Keratinocyte (primary cell): ENCODE data around the gene SLF1.

Source experiments
- EZH2 ChIP-seq: IDR thresholded peaks from one replicate; pipeline ENCODE4 v1.6.1; 2012; ENCODE audit warnings: inconsistent platforms, mild to moderate bottlenecking, low read length, moderate library complexity
- TF ChIP-seq, protein P1 (sequence below), 3 experiments: IDR thresholded peaks in 1 of 3; conservative IDR thresholded peaks in 1 of 3; optimal IDR thresholded peaks in 1 of 3; 2 replicates in 2 of 3; 3 replicates in 1 of 3; pipeline versions ENCODE3 to v1.5.1; 2011; ENCODE audit warnings: low read length in 3 of 3, mild to moderate bottlenecking in 3 of 3, moderate library complexity in 2 of 3, control low read depth in 1 of 3, inconsistent platforms in 1 of 3; ENCODE audit not compliant: insufficient read depth in 2 of 3; ENCODE audit errors: extremely low read depth in 1 of 3

DNA sequence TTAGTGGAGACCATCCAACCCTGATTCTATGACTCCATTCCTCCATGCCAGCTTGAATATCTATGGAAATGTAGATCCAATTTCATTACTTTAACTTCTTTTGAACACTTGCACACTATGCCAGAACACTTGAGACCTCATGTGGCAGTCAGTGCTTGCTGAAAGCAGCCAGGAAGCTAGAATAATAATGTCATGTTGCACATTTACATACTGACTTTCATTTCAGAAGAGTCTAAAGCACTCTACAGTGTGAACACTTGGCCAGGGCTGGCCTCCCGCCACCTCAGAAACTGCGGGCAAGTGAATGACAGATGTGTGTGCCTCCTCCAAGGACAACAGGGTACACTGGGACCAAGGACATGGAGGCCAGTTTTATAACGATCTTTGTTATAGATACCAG lies 97.3 kb downstream of the SLF1 start:
- TF ChIP-seq, protein P1, sequence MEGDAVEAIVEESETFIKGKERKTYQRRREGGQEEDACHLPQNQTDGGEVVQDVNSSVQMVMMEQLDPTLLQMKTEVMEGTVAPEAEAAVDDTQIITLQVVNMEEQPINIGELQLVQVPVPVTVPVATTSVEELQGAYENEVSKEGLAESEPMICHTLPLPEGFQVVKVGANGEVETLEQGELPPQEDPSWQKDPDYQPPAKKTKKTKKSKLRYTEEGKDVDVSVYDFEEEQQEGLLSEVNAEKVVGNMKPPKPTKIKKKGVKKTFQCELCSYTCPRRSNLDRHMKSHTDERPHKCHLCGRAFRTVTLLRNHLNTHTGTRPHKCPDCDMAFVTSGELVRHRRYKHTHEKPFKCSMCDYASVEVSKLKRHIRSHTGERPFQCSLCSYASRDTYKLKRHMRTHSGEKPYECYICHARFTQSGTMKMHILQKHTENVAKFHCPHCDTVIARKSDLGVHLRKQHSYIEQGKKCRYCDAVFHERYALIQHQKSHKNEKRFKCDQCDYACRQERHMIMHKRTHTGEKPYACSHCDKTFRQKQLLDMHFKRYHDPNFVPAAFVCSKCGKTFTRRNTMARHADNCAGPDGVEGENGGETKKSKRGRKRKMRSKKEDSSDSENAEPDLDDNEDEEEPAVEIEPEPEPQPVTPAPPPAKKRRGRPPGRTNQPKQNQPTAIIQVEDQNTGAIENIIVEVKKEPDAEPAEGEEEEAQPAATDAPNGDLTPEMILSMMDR (optimal IDR thresholded peaks at IDR 0.05 in 1 of 3, IDR thresholded peaks at IDR 0.05 in 1 of 3, conservative IDR thresholded peaks at IDR 0.05 in 1 of 3; ENCODE audit: extremely low read depth in 1 of 3, insufficient read depth in 2 of 3, low read length in 3 of 3): no peak
- TF ChIP-seq EZH2: no peak
